HG02763 (cell line): ENCODE data around the gene FRMD5.
"Not testable (repeated sequence)": the region's sequence is repeated elsewhere in the genome, so short reads cannot be mapped to it uniquely, and the experiment has no call there.

Experiments
- ATAC-seq: cut with Tn5 transposase; IDR thresholded peaks from one replicate; pipeline ENCODE4 v1.9.1; 2021; ENCODE audit warnings: mild to moderate bottlenecking, moderate library complexity; ENCODE audit not compliant: unreplicated experiment

Gene FRMD5

DNA sequence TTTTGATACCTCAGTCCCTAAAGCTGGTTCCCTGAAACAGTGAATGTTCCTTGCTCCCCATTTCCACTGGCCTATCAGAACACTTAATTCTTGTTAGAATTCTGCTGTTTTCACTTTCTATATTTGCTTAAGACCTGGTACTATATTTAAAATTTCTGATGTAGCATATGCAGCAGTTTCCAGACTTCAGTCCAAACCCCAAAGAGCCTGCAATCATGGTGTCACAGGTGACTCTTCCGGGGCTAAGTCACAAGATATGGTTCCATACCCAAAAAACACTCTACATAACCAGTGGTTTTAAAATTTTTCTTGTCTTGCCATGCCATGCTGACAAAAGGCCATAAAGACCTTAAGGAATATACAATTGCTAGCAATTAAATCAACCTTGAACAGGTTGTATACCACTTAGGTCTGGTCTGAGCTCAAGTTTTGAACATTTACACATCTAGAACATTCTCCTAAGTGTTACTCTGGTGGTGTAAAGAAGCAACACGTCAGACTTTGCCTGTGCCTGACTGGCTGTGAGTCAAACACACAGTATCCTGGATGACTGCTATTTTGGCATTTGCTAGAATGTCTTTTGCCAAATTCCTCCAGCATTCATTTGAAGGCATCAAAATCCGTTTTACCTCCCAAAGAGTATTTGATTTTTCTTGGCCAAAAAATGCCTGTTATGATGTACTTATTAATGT, 160.0 kb downstream of the FRMD5 start:
- ATAC-seq: no peak

- no peak for ATAC-seq
These were observed 160.7 kb downstream of the FRMD5 start for GRCh38 chr15:44034334-44034733.

DNA sequence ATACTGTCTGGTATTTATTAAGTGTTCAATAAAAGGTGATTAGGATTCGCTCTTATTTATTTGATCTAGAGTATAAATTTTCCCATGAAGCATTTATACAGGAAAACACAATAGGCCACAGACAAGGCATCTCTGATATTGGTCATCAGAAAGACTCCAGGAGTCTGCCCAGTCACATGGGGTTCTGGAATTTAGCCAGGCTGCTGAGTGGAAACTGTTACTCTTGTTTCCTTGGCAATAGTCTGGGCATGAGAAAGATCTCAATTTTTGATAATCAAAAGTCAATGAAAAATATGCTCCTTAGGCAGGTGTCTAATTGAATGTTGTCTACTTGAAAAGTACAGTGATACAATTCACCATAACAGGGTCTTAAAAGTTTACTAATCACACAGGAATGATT, 161.2 kb downstream of the FRMD5 start:
- ATAC-seq: no peak

DNA sequence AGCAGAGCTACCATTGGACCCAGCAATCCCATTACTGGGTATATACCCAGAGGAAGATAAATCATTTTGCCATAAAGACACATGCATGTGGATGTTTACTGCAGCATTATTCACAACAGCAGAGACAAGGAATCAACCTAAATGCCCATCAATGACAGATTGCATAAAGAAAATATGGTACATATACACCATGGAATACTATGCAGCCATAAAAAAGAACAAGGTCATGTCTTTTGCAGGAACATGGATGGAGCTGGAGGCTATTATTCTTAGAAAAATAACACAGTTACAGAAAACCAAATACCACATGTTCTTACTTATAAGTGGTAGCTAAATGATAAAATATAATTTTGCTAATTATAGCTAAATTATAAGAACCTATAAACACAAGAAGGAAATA, 162.3 kb downstream of the FRMD5 start:
- not testable (repeated sequence) for ATAC-seq

DNA sequence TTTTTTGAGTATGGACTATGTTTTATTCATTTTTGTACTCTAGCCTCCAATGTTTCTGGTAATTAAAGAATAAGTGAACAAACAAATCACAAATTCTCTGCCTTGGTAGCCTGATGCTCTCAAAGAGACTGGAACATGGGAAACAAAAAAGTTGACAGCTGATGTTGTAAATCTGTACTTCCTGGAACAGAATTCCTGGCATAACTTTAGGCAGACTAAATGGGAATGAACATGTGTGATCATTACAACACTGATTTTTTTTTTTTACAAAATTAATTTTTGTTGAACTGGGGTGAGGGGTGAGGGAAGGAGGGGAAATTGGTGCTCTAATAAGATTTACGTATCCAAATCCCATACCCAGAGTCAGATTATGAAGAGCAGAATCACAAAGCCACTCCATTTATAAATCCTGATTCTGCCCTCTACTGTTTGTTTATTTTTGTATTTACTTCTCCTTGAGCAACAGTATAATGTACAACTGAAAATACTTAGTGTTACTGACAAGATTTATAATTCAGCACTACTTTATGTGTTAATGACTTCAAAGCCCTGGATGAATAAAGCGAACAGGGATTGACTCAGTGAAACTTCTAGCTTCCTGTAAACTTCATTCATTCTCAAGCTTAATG, 165.0 kb downstream of the FRMD5 start:
- no peak for ATAC-seq

DNA sequence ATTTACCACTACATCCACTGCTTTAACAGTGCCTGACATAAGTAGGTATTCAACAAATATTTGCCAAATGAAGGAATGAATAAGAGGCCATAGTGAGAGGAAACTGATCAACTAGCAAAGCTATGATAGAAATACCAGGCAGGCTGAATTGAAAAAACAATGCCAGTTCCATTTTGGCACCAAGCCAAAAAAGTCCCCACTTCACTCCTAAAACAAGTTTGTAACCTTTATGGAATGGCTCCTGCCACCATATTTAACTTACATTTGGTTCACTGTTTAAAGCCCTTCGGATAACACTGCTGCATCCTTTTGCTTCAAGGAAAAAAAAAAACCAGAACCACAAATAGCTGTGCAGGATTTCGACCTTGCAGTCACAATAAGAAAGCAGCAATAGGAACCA, 166.1 kb downstream of the FRMD5 start:
- ATAC-seq: no peak

GRCh38 chr15:44028349-44028748, 166.7 kb downstream of the FRMD5 start:
- ATAC-seq: no peak

DNA sequence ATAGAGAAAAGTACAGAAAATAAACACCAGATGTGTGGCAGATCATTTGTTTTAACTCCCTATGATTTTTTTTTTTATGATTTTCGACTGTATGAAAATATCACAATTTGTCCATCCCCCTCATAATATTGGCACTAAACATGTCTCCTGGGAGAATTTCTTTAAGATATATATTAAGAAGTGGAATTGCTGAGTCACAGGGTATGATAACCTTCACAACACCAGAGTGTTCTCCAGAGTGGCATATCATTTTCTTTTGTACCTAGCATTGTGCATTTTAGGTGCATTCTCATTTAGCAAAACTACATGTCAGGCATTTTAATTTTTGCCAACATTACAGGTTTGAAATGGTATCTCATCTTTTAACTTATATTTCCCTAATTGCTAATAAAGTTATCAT, 170.9 kb downstream of the FRMD5 start:
- no peak for ATAC-seq

DNA sequence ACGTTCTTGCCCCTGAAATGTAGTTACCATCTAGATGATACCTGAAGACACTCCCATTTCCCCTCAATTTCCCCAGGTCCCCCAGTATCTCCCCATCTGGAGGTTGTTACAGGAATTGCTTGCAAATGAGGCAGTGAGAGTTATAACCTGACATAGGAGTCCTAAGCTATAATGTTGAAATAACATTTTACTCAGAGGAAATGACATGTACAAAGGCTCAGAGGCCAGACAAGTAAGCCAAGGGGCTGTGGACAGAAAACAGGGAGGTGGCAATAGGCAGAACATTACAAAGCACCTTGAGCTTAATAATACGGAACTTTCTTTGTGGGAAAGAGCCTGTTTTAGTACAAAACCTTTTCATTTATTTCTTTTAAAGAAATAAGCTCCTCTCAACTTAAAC, 171.9 kb downstream of the FRMD5 start:
- ATAC-seq: no peak

GRCh38 chr15:44018151-44018550, 176.9 kb downstream of the FRMD5 start:
- ATAC-seq: no peak

DNA sequence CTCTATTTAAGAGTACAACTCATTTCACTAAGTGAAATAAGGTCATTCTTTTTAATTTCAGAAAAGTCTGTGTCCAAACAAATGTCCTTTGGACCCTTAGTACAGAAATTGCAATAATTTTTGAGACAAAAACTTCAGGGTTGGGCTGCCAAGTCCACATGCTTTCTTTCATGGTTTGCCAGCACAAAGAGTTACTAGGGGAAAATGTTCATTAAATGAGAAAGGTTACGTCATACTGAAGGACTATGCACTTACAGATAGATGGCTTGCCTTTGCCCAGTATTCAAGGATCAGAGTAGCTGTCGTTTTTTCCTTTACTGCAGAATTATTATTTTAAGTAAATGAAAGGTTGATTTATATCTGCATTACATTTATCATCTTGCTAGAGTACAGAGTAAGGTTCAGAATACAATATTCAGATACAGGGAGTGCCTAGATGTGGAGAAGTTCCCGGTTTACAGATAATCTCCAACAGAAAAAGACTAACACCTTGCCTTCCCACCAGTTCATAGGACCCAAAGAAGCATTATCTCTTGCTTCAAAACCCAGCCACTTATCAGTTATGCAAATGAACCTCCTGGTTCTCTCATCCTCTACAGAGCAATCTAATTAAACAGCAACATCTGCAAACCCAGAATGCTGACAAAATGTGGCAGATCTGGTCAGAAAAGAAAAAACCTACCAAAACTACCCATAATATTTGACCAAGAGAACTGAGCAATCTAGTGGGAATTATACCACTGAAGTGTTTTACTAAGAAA, 179.3 kb downstream of the FRMD5 start:
- no peak for ATAC-seq

- no peak for ATAC-seq
These were observed 183.7 kb downstream of the FRMD5 start for GRCh38 chr15:44011238-44011854.

DNA sequence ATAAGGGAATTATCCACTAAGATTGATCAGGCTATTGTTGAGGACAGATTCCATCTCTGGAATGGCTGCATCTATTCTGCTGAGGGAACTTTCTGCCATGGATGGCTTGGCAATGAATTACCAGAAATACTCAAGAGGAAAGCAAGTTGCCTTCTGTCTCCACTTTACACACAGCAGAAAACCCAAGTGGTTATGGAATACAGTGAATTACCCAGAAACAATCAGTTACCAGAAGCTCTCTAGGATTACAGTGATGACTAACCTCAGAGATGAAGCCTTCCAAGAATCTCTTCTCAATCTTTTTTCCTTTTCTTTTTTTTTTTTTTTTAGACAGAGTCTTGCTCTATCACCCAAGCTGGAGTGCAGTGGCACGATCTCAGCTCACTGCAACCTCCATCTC, 185.0 kb downstream of the FRMD5 start:
- ATAC-seq: no peak

GRCh38 chr15:44009038-44009437, 186.0 kb downstream of the FRMD5 start:
- ATAC-seq: no peak

GRCh38 chr15:44000248-44000647, 194.8 kb downstream of the FRMD5 start:
- not testable (repeated sequence) for ATAC-seq

GRCh38 chr15:43998607-43999006, 196.5 kb downstream of the FRMD5 start:
- no peak for ATAC-seq

DNA sequence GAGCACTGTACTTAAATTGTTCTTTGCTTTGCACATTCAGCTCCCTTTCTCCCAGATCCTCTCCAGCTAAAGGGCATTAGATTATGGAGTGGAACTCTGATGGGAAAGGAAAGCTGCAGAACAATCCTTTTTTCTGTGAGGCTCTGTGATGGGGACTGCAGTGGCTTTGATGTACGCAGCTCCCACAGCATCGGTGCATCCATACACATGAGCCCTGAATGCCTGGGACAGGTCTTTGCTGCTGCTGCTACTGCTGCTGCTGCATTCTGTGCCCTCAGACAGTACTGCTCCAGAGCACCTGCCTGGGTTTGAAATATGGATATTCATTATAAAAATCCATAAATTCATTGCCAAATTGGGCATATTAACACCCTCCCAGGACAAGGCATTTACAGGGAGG, 203.9 kb downstream of the FRMD5 start:
- no peak for ATAC-seq

DNA sequence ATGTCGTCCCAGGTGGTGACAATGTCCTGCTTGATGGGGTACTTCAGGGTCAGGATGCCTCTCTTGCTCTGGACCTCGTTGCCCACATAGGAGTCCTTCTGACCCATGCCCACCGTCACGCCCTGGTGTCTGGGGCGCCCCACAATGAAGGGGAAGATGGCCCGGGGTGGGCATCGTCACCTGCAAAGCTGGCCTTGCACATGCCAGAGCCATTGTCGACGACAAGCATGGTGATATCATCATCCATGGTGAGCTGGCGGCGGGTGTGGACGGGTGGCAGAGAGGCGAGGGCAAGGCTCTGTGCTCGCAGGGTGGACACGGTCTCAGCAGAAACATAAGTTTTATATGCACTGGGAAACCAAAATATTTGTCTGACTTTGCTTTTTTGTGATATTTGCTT, 205.1 kb downstream of the FRMD5 start:
- ATAC-seq: no peak

- ATAC-seq: no peak
These were observed 206.2 kb downstream of the FRMD5 start for GRCh38 chr15:43988900-43989299.

- no peak for ATAC-seq
These were observed 207.1 kb downstream of the FRMD5 start for GRCh38 chr15:43987924-43988323.

- no peak for ATAC-seq
These were observed 208.9 kb downstream of the FRMD5 start for GRCh38 chr15:43985976-43986680.
